ENCODE results near the gene SLC2A13. TPM values are rescaled to one million over a fixed set of nuclear protein-coding genes. Genes with fewer than 3 reads are reported as not detected.
A peak's percentile ranks its signal among the peaks of the same experiment; 100 is the strongest.

The SLC2A13 gene
- polyA plus RNA-seq, 3 donors = 2.2 to 2.9 (median 2.5) TPM

DNA sequence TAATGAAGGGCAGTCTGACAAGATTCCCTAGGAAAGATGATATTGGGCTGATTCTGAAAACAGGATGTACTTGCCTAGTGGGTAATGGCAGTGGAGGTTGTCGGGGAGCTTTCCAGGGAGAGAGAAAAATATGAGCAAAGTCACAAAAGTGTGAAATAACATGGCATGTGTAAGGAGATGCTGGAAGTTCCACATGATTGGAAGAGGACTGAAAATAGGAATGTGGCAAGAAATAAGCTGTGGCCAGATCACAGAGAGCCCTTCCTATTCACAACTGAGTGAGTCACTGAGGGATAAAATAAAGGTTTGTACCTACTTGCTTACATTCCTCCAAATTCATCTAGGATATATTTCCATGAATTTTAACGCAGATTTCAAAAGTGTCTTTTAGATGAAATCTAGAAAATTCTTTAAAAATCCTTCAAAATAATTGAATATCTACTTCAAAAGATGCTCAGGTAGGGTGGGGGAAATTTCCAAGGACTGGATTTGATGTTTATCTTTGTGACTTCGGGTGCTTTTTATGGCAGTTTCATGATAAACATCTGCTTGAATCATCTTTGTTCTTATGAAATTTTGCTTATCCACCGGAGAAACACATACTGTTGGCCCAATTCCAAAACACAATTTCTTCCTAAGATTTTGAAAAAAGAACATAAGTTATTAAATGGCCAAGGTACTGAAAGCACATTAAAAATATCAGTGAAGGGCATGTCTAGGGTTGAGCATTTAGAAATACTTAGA, 36.3 kb upstream of the SLC2A13 start:
- no peaks in the 10 kb centered on the region for H3K9me3 ChIP-seq (replicated peaks in 1 of 2; ENCODE audit: control insufficient read depth in 1 of 2, insufficient read depth in 1 of 2, low read length in 2 of 2)
- H3K27ac ChIP-seq (ENCODE audit: low read depth in 1 of 2, low read length in 2 of 2) = no peak overlapping the region
- no peak for DNase-seq
- Mint-ChIP-seq H3K4me3 (no peak overlapping the region), H3K9me3 (peaks cover 0 to 6% (median 1%) of the 10 kb centered on the region in 7 donors), H3K27ac (no peak overlapping the region), H3K36me3 (peaks cover 4 to 5% of the 10 kb centered on the region in 2 donors), H3K4me1 (peaks cover 11% of the 10 kb centered on the region), H3K27me3 (ENCODE audit: low read depth in 3 of 3) (no peaks in the 10 kb centered on the region)
- H3K4me3 ChIP-seq (replicated peaks in 1 of 3; ENCODE audit: low read depth in 2 of 3, low read length in 3 of 3) = no peak overlapping the region
- peaks cover 6 to 11% of the 10 kb centered on the region in 2 donors for H3K4me1 ChIP-seq (ENCODE audit: control insufficient read depth in 1 of 2, insufficient read depth in 2 of 2, low read length in 2 of 2)
- no peak overlapping the region for H3K9ac ChIP-seq (ENCODE audit: insufficient read depth, low read length, poor library complexity, severe bottlenecking)
- no peak overlapping the region for H3K4me2 ChIP-seq (replicated peaks; ENCODE audit: extremely low read depth, low read length, poor library complexity, severe bottlenecking)
- no peaks in the 10 kb centered on the region for H3K27me3 ChIP-seq (ENCODE audit: control insufficient read depth in 2 of 2, insufficient read depth in 2 of 2, low read length in 2 of 2)
- 100% methylated on average over 1 of the region's 4 CpGs for WGBS (ENCODE audit: insufficient coverage)
- no peak overlapping the region for H2AFZ ChIP-seq (ENCODE audit: insufficient read depth, low read depth, low read length, poor library complexity, severe bottlenecking)
- TF ChIP-seq, protein P1, sequence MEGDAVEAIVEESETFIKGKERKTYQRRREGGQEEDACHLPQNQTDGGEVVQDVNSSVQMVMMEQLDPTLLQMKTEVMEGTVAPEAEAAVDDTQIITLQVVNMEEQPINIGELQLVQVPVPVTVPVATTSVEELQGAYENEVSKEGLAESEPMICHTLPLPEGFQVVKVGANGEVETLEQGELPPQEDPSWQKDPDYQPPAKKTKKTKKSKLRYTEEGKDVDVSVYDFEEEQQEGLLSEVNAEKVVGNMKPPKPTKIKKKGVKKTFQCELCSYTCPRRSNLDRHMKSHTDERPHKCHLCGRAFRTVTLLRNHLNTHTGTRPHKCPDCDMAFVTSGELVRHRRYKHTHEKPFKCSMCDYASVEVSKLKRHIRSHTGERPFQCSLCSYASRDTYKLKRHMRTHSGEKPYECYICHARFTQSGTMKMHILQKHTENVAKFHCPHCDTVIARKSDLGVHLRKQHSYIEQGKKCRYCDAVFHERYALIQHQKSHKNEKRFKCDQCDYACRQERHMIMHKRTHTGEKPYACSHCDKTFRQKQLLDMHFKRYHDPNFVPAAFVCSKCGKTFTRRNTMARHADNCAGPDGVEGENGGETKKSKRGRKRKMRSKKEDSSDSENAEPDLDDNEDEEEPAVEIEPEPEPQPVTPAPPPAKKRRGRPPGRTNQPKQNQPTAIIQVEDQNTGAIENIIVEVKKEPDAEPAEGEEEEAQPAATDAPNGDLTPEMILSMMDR (IDR thresholded peaks at IDR 0.05) = no peak
- H3K79me2 ChIP-seq (ENCODE audit: insufficient read depth, low read length) = no peaks in the 10 kb centered on the region
- intact Hi-C loops (cut with micrococcal nuclease) = no loop called here
- no peaks in the 10 kb centered on the region for H4K20me1 ChIP-seq (ENCODE audit: insufficient read depth, low read length)
- H3K36me3 ChIP-seq (replicated peaks in 1 of 2; ENCODE audit: control insufficient read depth in 1 of 2, insufficient read depth in 2 of 2, low read length in 2 of 2) = no peaks in the 10 kb centered on the region

DNA sequence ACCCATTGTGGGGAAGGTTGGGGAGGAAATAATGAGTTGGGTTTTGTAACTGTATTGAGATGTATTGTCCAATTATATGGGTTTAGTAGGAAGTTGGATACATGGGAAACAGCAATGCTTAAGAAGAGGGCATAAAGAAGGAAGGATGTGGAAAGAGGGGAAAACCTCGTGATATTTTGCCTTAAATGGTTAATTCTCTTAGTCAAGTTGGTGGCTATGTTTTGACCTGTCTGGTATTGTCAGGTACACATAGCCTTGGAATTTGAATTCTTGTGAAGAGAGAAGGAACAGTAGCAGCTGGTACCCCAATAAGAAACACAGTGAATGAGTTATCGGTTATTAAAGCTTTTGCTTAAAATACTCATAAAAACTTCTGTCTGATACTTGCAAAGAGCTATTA, 32.6 kb upstream of the SLC2A13 start:
- no peak overlapping the region for H3K4me3 Mint-ChIP-seq
- no peaks in the 10 kb centered on the region for H3K36me3 ChIP-seq (replicated peaks in 1 of 2; ENCODE audit: control insufficient read depth in 1 of 2, insufficient read depth in 2 of 2, low read length in 2 of 2)
- H3K9ac ChIP-seq (ENCODE audit: insufficient read depth, low read length, poor library complexity, severe bottlenecking) = no peak overlapping the region
- no peaks in the 10 kb centered on the region for H3K9me3 ChIP-seq (replicated peaks in 1 of 2; ENCODE audit: control insufficient read depth in 1 of 2, insufficient read depth in 1 of 2, low read length in 2 of 2)
- no peak overlapping the region for H3K4me3 ChIP-seq (replicated peaks in 1 of 3; ENCODE audit: low read depth in 2 of 3, low read length in 3 of 3)
- peaks cover 9% of the 10 kb centered on the region for H3K4me1 Mint-ChIP-seq
- no peaks in the 10 kb centered on the region for H3K79me2 ChIP-seq (ENCODE audit: insufficient read depth, low read length)
- peaks cover 5 to 13% of the 10 kb centered on the region in 2 donors for H3K4me1 ChIP-seq (ENCODE audit: control insufficient read depth in 1 of 2, insufficient read depth in 2 of 2, low read length in 2 of 2)
- no peaks in the 10 kb centered on the region for H3K27me3 Mint-ChIP-seq (ENCODE audit: low read depth in 3 of 3)
- peak overlapping the region in 3 of 7 donors; percentile 1 to 85 (median 66) for H3K27ac Mint-ChIP-seq
- no peak for DNase-seq
- no peak overlapping the region for H3K27ac ChIP-seq (ENCODE audit: low read depth in 1 of 2, low read length in 2 of 2)
- TF ChIP-seq, protein P1 (IDR thresholded peaks at IDR 0.05) = no peak
- WGBS (ENCODE audit: insufficient coverage) = 17% methylated on average over 1 of the region's 2 CpGs
- no peak overlapping the region for H2AFZ ChIP-seq (ENCODE audit: insufficient read depth, low read depth, low read length, poor library complexity, severe bottlenecking)
- intact Hi-C loops (cut with micrococcal nuclease) = no loop called here
- no peaks in the 10 kb centered on the region for H3K27me3 ChIP-seq (ENCODE audit: control insufficient read depth in 2 of 2, insufficient read depth in 2 of 2, low read length in 2 of 2)
- H3K9me3 Mint-ChIP-seq = peaks cover 0 to 6% (median 0%) of the 10 kb centered on the region in 7 donors
- peaks cover 4 to 5% of the 10 kb centered on the region in 2 donors for H3K36me3 Mint-ChIP-seq
- no peak overlapping the region for H3K4me2 ChIP-seq (replicated peaks; ENCODE audit: extremely low read depth, low read length, poor library complexity, severe bottlenecking)
- no peaks in the 10 kb centered on the region for H4K20me1 ChIP-seq (ENCODE audit: insufficient read depth, low read length)
